HCT116 (cell line): ENCODE measurements around the gene TLCD3B. TPM values are rescaled to one million over a fixed set of nuclear protein-coding genes. Genes with fewer than 3 reads are reported as not detected.

Source experiments
- ATAC-seq: fragments of 200-7000 bp; cut with Tn5 transposase; 2 replicates; pipeline ENCODE4 v1.9.1; 2020; ENCODE audit warnings: mild to moderate bottlenecking, moderate library complexity
- BruUV-seq: library from RNA; stranded (reverse); fragments of 400-500 nt; replicated peaks from 2 replicates; lab custom pipeline; 2021; lab: Mats Ljungman, UMichigan
- CTCF ChIA-PET: fragments of 300-600 bp; sonication (Branson Sonifier 250); formaldehyde crosslinking; loops from one replicate; lab custom pipeline; 2021; ENCODE audit warnings: antibody characterized with exemption; lab: Charles Lee
- POLR2A ChIA-PET: fragments of 300-600, 350-600 bp; sonication (Branson Sonifier 250); formaldehyde crosslinking; loops from one replicate; lab custom pipeline; 2021; ENCODE audit warnings: antibody characterized with exemption; lab: Charles Lee
- RAD21 ChIA-PET, 2 experiments: fragments of 300-600 bp; sonication (Branson Sonifier 250); formaldehyde crosslinking; loops; one replicate each; lab custom pipeline; 2023; ENCODE audit warnings: low total read pairs in 2 of 2; ENCODE audit not compliant: uncharacterized antibody in 2 of 2, unreplicated experiment in 2 of 2, low non-redundant PET in 1 of 2; lab: Charles Lee
- DNase-seq: peaks from one replicate; pipeline ENCODE4 v3.0.0-alpha.2; 2010; ENCODE audit warnings: low read depth, low spot score
- H2AFZ ChIP-seq: fragments of 200-600 bp; shearing (Covaris generic), sonication (generic); 2 replicates; pipeline ENCODE4 v1.6.1; 2017; ENCODE audit warnings: low read depth, mixed run types, mixed read lengths, antibody characterized with exemption, low read length; ENCODE audit not compliant: poor library complexity, severe bottlenecking
- H3K27ac ChIP-seq: 2 replicates; pipeline ENCODE4 v1.5.1; 2012; ENCODE audit warnings: low read depth, low read length
- H3K27me3 ChIP-seq: fragments of 200-600 bp; sonication (generic); 2 replicates; pipeline ENCODE4 v1.6.1; 2016; ENCODE audit warnings: mixed run types, low read length, mixed read lengths; ENCODE audit not compliant: insufficient read depth
- H3K36me3 ChIP-seq, 2 experiments: fragments of 200-500 bp in 1 of 2; fragments of 200-600 bp in 1 of 2; sonication (Bioruptor generic) in 1 of 2; sonication (generic) in 1 of 2; 2 replicates each; pipeline versions ENCODE4 v1.5.1 to v1.6.1; 2014 to 2016; ENCODE audit warnings: low read length in 2 of 2, inconsistent platforms in 1 of 2, mixed read lengths in 1 of 2, mixed run types in 1 of 2; ENCODE audit not compliant: insufficient read depth in 2 of 2, control insufficient read depth in 1 of 2
- H3K4me1 ChIP-seq, 2 experiments: fragments of 200-600 bp in 1 of 2; sonication (generic) in 1 of 2; 2 replicates each; pipeline versions ENCODE4 v1.5.1 to v1.6.1; 2012 to 2017; ENCODE audit warnings: low read length in 2 of 2, inconsistent platforms in 1 of 2, mild to moderate bottlenecking in 1 of 2, mixed read lengths in 1 of 2, mixed run types in 1 of 2, moderate library complexity in 1 of 2; ENCODE audit not compliant: insufficient read depth in 2 of 2, control insufficient read depth in 1 of 2
- H3K4me2 ChIP-seq: fragments of 200-600 bp; sonication (generic); 2 replicates; pipeline ENCODE4 v1.6.1; 2017; ENCODE audit warnings: mixed run types, low read length, mixed read lengths
- H3K4me3 ChIP-seq, 2 experiments: fragments of 200-600 bp in 1 of 2; sonication (generic) in 1 of 2; replicated peaks in 1 of 2; 2 replicates each; pipeline ENCODE4 v1.5.1; 2011 to 2016; ENCODE audit warnings: low read length in 2 of 2, control low read depth in 1 of 2, low read depth in 1 of 2, mild to moderate bottlenecking in 1 of 2, mixed read lengths in 1 of 2, mixed run types in 1 of 2
- H3K79me2 ChIP-seq: fragments of 200-600 bp; sonication (generic); 2 replicates; pipeline ENCODE4 v1.6.1; 2017; ENCODE audit warnings: mild to moderate bottlenecking, mixed run types, low read length, moderate library complexity, mixed read lengths; ENCODE audit not compliant: insufficient read depth
- H3K9ac ChIP-seq: fragments of 200-600 bp; sonication (generic); 2 replicates; pipeline ENCODE4 v1.6.1; 2016; ENCODE audit warnings: low read length, mixed read lengths
- H3K9me2 ChIP-seq: fragments of 200-600 bp; sonication (generic), shearing (Covaris generic); 2 replicates; pipeline ENCODE4 v1.6.1; 2017; ENCODE audit warnings: mixed run types, mild to moderate bottlenecking, moderate library complexity; ENCODE audit not compliant: insufficient read depth
- H3K9me3 ChIP-seq, 2 experiments: fragments of 200-500 bp in 1 of 2; fragments of 200-600 bp in 1 of 2; sonication (Bioruptor generic) in 1 of 2; sonication (generic) in 1 of 2; 2 replicates each; pipeline ENCODE4 v1.6.1; 2014 to 2017; ENCODE audit warnings: low read length in 2 of 2, mixed read lengths in 2 of 2, inconsistent platforms in 1 of 2, low read depth in 1 of 2, mild to moderate bottlenecking in 1 of 2, mixed run types in 1 of 2, moderate library complexity in 1 of 2; ENCODE audit not compliant: control insufficient read depth in 1 of 2, insufficient read depth in 1 of 2
- H4K20me1 ChIP-seq: fragments of 200-600 bp; sonication (generic), shearing (Covaris generic); 2 replicates; pipeline ENCODE4 v1.6.1; 2017; ENCODE audit warnings: mixed run types, mild to moderate bottlenecking, moderate library complexity; ENCODE audit not compliant: insufficient read depth
- CTCF ChIP-seq, 3 experiments: fragments of 200-600 bp in 1 of 3; sonication (generic) in 1 of 3; IDR thresholded peaks in 2 of 3; conservative IDR thresholded peaks in 1 of 3; 2 replicates each; pipeline ENCODE4 v1.5.1; 2012 to 2017; ENCODE audit warnings: low read depth in 2 of 3, low read length in 2 of 3, antibody characterized with exemption in 1 of 3, borderline replicate concordance in 1 of 3, control low read depth in 1 of 3, mild to moderate bottlenecking in 1 of 3, mixed read lengths in 1 of 3, mixed run types in 1 of 3, moderate library complexity in 1 of 3; ENCODE audit not compliant: insufficient read depth in 1 of 3
- EGR1 ChIP-seq: IDR thresholded peaks from 2 replicates; pipeline ENCODE4 v1.6.1; 2012; ENCODE audit warnings: low read depth
- ELF1 ChIP-seq: IDR thresholded peaks from 2 replicates; pipeline ENCODE4 v1.6.1; 2012; ENCODE audit warnings: low read depth, borderline replicate concordance
- EZH2 ChIP-seq: fragments of 200-600 bp; sonication (generic); IDR thresholded peaks from 2 replicates; pipeline ENCODE4 v1.6.1; 2017; ENCODE audit warnings: antibody characterized with exemption, mixed run types
- EZH2phosphoT487 ChIP-seq: fragments of 200-600 bp; IDR thresholded peaks from 2 replicates; pipeline ENCODE4 v1.6.1; 2018; ENCODE audit warnings: antibody characterized with exemption, borderline replicate concordance
- FOSL1 ChIP-seq: IDR thresholded peaks from 2 replicates; pipeline ENCODE4 v1.6.1; 2012; ENCODE audit warnings: low read depth
- MAX ChIP-seq: IDR thresholded peaks from 2 replicates; pipeline ENCODE4 v1.6.1; 2012
- POLR2AphosphoS5 ChIP-seq: IDR thresholded peaks from 2 replicates; pipeline ENCODE4 v1.6.1; 2011; ENCODE audit warnings: mild to moderate bottlenecking, low read depth, low read length, moderate library complexity
- RAD21 ChIP-seq: IDR thresholded peaks from 2 replicates; pipeline ENCODE4 v1.6.1; 2012; ENCODE audit warnings: low read depth, mild to moderate bottlenecking
- SIN3A ChIP-seq: IDR thresholded peaks from 2 replicates; pipeline ENCODE4 v1.6.1; 2012; ENCODE audit warnings: low read depth
- SRF ChIP-seq: IDR thresholded peaks from 2 replicates; pipeline ENCODE4 v1.6.1; 2012; ENCODE audit warnings: low read depth
- ZBTB33 ChIP-seq: IDR thresholded peaks from 2 replicates; pipeline ENCODE4 v1.6.1; 2011; ENCODE audit warnings: mild to moderate bottlenecking, low read length, moderate library complexity; ENCODE audit not compliant: insufficient replicate concordance; ENCODE audit errors: extremely low read depth
- ZFX ChIP-seq: fragments of 450-650 bp; IDR thresholded peaks from 2 replicates; pipeline ENCODE4 v1.6.1; 2017
- ZNF274 ChIP-seq: fragments of 200-500 bp; sonication (Bioruptor generic); IDR thresholded peaks from 2 replicates; pipeline ENCODE4 v1.6.1; 2014; ENCODE audit warnings: mild to moderate bottlenecking, low read depth, low read length, inconsistent platforms
- intact Hi-C: fragments of 100-400 bp; cut with micrococcal nuclease; formaldehyde crosslinking; loops from 2 replicates; pipeline ENCODE4 v1.10.0; 2022
- total RNA-seq: library from RNA; stranded (reverse); gene quantifications from one replicate; pipeline ENCODE4 v1.2.1, GENCODE V29; 2021; ENCODE audit not compliant: unreplicated experiment

TLCD3B gene
- total RNA-seq, 1 experiment from 2014 or later = 1.0 TPM

GRCh38 chr16:29988346-29989075, 42.6 kb downstream of the TLCD3B start:
- ATAC-seq (no peak), DNase-seq (no peak)
- H3K9me2 ChIP-seq = no peaks in the 10 kb centered on the region
- POLR2A ChIA-PET = no interaction called here
- RAD21 ChIA-PET = no interaction called here
- peaks cover 47% of the 10 kb centered on the region in 2 experiments for H3K36me3 ChIP-seq
- CTCF ChIA-PET = interaction anchor here (0.6 kb wide), 1 partner anchor 291 kb away, joined by 3 read pairs; no protein-coding TSS in a partner anchor
- intact Hi-C loops = no loop called here
- no peaks in the 10 kb centered on the region for H4K20me1 ChIP-seq
- 0 out of 2 replicates have a peak overlapping the region, but pooled peaks have one; percentile 11 for H3K27ac ChIP-seq
- no peaks in the 10 kb centered on the region for H3K9me3 ChIP-seq
- no peak overlapping the region for H2AFZ ChIP-seq
- no TSS peak for BruUV-seq
- H3K4me1 ChIP-seq = no peaks in the 10 kb centered on the region
- no peak overlapping the region for H3K9ac ChIP-seq
- no peaks in the 10 kb centered on the region for H3K79me2 ChIP-seq
- TF ChIP-seq SRF (no peak), EZH2phosphoT487 (no peak), ZFX (no peak), EZH2 (no peak), SIN3A (no peak)
- TF ChIP-seq, all 23 proteins: peak for 0
- Histone ChIP-seq H3K4me3 (no peak overlapping the region), H3K4me2 (no peak overlapping the region), H3K27me3 (no peaks in the 10 kb centered on the region)

- Histone ChIP-seq H3K4me1 (no peaks in the 10 kb centered on the region), H3K9ac (no peak overlapping the region), H2AFZ (no peak overlapping the region), H3K36me3 (peaks cover 47 to 55% of the 10 kb centered on the region in 2 experiments), H3K4me2 (no peak overlapping the region), H3K4me3 (no peak overlapping the region), H3K9me2 (no peaks in the 10 kb centered on the region), H3K27me3 (no peaks in the 10 kb centered on the region), H3K27ac (no peak overlapping the region), H3K79me2 (no peaks in the 10 kb centered on the region), H3K9me3 (no peaks in the 10 kb centered on the region), H4K20me1 (no peaks in the 10 kb centered on the region)
- ChIA-PET POLR2A (interaction anchor here (2.0 kb wide), 1 partner anchor 14 kb away, joined by 9 read pairs; the partner anchor contains the start of gene TAOK2), RAD21 (interaction anchor here in 1 of 2 experiments (0.7 kb wide), 1 partner anchor 136 kb away, joined by 4 read pairs; no protein-coding TSS in a partner anchor), CTCF (no interaction called here)
- BruUV-seq = no TSS peak
- ATAC-seq (no peak; the same call in 1 of the 2 replicates), DNase-seq (no peak)
- TF ChIP-seq FOSL1 (no peak), MAX (no peak), ELF1 (no peak), RAD21 (no peak), ZBTB33 (no peak), EGR1 (no peak), POLR2AphosphoS5 (no peak), ZNF274 (no peak), SIN3A (no peak), CTCF (IDR thresholded peaks at IDR 0.05 in 2 of 3, conservative IDR thresholded peaks at IDR 0.05 in 1 of 3; ENCODE audit: borderline replicate concordance in 1 of 3, insufficient read depth in 1 of 3, low read depth in 2 of 3, low read length in 2 of 3) (no peak)
- intact Hi-C loops = no loop called here
Observed at GRCh38 chr16:29987371-29988085, 43.5 kb downstream of the TLCD3B start.
